HG03039 (cell line): ENCODE results near the gene MOV10L1.

Experiments used
- ATAC-seq: cut with Tn5 transposase; IDR thresholded peaks from one replicate; pipeline ENCODE4 v1.9.1; 2021; ENCODE audit warnings: mild to moderate bottlenecking, moderate library complexity; ENCODE audit not compliant: unreplicated experiment

Gene MOV10L1

DNA sequence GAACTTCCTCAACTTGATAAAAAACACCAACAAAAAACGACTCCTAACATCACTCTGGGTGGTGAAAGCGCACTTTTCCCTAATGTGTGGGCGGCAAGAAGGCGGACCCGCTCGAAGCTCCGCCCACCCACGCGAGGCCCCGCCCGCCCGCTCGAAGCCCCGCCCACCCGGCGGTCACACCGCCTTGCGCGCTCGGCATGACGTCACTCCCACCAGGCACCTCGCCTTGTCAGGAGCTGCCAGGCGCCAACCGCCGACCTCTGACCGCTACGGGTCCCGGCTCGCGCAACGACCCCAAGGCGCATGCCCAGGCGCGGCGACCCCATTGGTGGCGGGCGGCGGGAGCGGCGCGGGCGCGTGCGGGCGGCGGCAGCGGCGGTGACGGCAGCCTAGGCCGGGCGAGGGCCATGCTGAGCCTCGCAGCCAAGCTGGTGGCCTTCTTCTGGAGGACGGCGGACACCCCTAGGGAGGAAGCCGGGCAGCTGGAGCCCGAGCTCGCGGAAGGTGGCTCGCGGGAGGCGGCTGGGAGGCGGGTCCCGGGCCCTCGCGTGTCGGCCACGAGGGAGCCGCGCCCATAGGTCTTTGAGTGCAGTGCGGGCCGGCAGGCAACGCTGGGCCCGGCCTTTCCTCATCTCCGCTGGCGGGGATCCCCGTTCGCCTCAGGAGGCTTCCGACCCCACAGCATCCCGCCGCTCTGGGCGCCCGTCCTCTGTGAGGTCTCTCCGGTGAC, at the start of gene MOV10L1:
Gene MOV10L1 (plus strand): TSS at position 325 of the 730 bp plus-strand sequence. CDS start 83 bp downstream, at position 408.
- no peak for ATAC-seq

DNA sequence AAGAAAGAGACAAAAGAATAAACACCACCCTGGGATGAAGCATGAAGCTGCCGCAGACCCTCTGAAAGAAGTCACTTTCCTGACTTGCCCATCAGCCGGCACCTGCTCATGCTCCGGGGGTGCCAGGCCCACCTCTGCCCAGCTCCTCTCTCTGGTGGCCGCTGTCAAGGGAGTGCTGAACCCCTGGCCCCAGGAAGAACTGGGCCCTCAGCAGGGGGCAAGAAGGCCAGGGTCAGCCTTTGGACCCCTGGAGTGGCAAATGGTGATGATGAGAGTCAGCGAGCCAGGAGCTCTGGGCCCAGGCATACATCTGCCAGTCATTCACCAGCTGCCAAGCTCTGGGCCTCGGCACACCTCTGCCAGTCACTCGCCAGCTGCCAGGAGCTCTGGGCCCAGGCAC, 49.1 kb upstream of the MOV10L1 start:
- no peak for ATAC-seq

DNA sequence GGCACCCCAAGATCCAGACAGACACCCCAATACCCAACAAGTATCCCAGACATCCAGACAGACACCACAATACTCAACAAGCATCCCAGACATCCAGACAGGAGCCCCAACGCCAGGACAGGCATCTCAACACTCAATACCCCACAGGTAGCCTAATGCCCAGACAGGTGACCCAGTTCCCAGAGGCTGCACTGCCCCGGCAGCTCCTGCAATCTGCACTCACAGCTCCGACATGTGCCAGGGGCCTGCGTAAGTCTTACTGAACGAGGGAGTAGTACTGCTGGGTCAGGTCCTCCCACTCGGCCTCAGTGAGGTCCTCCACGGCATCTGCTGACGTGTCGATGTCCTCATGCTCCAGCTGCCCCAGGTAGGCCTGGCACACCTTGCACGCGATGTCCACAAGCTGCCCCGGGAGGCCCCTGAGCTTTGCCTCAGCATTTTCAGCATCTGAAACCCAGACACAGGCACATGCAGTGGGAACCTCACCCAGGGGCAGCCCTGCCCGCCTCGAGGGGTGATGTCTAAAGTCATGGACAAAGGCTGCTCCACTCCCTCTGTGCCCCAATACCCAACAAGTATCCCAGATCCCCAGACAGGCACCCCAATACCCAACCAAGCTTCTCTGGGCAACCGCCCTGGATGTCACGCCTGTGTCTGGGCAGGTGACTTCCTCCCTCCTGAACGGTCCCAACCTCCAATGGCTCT, 48.3 kb upstream of the MOV10L1 start:
- no peak for ATAC-seq

DNA sequence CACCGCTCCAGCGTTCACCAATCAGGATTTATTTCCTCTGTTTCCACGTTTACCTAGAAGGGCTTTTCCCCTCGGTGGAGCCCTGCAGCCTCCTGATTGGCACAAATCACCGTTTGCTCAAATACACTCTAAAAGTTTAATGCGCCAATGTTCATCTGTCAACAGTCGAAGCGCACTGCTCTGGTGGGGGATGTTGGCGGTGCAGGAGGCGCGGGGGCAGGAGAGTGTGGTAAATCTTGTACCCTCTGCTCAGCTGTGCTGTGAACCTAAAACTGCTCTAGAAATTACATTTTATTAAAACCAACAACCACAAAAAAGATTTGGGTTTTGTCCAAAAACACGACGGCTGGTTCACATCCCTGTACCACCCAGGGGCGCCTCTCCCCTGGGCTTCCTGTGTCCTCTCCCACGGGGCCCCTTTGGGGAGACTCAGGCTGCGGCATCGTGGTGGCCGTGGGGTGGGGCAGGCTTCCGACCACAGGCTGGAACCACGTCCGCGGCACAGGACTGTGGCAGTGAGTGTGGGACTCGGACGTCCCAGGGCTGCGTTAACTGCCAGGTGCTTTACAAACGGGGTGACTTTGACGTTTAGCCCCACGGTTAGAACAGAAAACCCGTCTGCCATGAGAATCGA, 45.2 kb upstream of the MOV10L1 start:
- no peak for ATAC-seq

DNA sequence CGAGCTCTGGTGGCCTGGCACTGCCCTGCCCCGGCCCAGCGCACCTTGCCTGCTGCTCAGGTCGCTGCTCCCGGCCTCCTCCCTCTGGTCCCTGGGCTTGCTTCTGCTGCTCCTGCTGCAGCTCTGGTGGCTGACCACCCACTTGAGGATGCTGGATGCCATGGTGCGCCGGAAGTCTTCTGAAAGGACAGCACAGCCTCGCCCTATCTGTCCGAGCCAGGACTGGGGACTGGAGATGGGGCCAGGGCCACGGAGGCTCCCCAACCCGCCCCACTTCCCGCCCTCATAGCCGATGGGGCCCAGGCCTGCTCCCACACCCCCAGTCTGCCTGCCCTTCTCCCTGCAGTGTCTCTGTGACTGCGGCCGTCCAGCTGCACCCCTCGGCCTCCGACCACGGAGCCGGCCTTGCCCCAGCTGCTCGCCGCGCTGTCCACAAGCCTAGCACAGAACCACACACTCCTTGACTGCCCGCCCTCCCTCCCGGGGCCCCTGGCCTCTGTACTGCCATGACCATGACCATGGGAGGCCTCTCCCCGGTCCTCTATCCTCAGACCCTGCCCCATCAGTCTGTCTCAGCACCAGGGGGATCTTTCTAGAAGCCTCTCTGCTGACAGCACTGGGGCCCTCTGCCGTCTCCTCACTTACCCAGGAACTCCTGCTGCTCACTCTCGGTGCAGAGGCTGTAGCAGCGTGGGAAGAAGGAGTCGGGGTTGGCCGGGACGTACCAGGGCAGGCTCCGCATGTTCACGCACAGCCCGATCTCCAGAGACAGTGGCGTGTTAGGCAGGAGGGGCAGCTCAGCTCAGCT, 44.4 kb upstream of the MOV10L1 start:
- no peak for ATAC-seq

DNA sequence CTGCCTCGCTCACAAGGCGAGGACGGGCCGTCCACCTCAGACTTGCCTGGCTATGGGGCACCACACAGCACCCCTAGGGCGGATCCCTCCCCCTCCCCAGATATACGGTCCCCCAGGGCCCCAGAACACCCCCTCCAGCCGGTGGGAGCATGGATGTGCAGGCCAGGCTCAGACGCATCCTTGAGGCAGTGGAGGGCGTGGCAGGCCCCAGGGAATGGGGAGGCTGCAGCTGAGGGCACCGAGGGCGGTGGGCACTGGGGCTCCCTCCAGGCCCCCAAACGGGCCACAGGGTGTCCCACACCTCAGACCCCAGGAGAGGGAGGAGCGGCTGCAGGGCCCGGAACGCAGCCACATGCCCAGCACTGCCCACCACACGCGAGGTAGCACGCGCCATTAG, 43.8 kb upstream of the MOV10L1 start:
- no peak for ATAC-seq

DNA sequence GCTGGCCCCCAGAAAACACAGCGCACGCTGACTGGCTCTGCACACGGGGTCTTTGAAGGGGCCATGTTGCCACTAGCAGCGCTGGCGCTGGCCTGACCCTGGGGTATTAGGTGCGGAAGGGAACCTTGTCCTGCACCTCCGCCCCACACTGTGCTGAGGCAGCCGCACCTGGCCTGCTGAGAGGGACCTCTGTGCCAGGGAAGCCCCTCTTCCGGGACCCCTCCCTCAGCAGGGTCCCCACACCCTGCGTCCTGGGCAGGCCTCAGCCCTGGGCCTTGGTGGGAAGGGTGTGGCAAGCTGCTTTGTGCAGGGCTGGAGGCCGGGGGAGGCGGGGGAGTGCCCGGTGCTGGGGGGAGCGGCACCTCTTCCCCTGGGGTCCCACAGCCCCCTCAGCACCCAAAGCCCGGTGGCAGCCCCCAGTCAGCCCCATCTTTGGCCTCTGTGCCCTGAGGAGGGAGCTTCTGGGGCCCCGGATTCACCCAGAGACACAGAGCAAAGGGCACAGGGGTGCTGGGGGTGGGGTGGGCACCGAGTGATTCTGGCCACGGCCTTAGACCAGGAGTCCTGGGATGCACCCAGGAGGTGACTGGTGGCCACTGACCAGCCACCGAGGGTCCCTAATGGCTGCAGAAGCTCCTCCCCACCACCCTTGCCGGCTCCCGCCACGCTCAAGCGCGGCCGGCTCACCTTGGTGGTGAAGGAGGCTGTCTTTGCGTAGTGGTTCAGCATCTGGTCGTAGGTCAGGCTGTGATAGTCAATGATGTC, 43.1 kb upstream of the MOV10L1 start:
- no peak for ATAC-seq

DNA sequence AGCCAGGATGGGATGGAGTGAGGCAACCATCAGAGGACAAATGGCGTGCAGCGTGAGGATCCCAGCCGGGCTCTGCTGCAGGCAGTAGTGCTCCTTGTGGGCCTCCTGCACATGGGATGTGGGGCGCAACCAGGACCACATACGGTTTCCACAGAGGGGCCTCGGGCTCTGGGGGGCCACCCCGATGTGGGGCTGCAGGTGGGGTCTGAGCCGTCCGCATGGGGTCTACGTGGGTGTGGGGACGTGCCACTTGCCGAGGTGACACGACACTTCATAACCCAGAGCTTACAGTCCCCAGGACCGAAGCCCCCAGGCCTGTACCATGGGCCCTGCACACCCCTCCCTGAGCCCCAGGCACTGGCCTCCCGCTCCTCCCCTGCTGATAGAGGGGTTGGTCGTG, 42.5 kb upstream of the MOV10L1 start:
- ATAC-seq = no peak

DNA sequence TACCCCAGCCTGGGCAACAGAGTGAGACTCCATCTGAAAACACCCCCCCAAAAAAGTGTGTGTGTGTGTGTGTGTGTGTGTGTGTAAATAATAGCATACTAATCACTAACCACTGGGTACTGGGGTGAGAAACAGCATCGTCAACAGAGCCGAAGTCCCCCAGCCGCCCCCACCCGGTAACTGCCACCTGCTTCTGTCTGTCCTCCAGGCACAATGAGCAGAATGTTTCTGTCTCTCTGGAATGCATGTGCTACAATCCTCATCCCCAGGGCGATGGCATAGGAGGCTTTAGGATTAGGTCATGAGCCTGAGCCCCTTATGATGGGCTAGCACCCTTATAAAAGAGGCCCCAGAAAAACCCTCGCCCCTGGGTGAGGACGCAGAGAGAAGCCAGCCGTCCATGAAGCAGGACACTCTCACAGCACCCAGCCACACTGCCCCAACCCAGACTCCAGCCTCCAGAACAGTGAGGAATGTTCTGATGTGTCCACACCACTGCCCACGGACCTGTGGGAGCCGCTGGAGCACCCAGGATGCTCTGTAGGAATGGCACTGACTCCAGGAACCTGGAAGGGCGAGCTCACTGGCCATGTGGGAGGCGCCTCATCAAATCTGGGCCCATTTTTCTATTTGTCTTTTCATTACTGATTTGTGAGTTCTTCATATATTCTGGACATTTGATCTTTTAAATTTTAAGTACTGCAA, 41.6 kb upstream of the MOV10L1 start:
- ATAC-seq = no peak

DNA sequence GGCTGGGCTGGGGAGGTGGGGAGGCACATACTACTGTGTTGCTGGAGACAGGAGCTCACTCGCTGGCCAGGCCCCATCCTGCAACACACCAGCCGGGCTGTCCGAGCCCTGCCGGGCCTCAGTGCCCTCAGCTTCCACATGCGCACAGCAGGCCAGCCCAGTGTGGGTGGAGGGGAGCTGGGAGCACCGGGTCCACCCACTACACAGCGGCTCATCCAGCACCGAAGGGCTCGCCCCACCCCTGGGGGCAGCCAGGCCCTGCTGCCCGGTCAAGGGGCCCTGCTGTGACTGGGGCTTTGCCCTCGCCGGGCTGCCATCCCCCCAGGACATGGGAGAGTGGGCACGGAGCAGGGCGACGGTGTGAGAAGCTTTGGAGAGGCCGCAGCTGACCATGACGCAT, 41.0 kb upstream of the MOV10L1 start:
- ATAC-seq = no peak

DNA sequence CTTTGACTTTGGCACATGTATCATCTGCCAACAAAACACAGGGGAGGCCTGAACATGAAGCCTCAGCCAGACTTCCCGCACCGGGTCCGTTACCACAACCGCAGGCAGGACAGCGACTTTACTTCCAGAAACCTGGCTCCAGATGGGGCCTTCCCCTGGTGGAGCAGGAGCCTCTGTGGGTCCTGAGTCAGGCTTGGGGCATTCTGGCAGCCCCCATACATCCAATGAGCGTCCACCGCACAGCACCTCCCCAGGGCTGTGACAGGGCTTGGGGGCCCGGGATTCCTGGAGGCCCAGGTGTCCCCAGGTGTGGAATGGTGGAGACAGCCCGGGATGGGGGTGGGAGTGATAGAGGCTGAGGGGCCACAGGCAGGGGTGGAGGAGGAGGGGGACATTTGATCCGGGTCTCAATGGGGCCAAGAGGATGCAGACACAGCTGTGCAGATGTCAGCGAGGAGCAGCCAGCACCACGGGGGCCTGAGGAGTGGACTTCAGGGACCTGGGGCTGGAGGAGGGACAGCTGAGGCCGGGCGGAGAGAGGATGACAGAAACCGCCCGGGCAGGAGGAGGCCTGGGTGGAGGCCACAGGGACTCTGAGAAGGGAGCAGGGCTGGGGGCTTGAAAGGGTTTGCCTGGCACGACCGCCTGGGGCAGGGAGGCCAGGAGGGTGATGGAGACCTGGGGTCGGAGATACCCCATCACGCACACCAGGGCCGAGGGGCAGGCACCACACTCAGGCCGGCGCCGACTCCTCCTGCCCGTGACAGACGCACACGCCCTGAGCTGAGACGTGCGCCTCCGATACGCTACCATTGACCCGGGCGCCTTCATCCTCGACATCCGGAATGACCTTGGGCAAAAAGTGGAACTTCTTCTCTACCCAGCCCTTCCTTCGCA, 40.3 kb upstream of the MOV10L1 start:
- ATAC-seq = no peak

DNA sequence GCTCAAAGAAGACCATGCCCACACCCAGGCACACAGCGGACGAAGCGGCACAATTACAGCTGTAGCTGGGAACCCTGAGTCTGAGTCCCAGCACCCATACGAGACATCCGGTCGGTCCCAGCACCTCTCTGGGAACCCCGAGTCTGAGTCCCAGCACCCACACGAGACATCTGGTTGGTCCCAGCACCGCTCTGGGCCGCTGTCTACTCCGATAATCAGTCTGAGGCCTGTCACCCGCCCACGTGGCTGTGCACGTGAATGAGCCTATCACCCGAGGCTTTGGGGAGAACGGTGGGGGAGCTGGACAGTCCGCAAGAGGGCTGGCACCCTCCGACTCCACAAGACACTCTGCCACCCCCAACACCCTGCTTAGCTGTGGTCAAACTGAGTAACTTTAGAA, 37.9 kb upstream of the MOV10L1 start:
- no peak for ATAC-seq

DNA sequence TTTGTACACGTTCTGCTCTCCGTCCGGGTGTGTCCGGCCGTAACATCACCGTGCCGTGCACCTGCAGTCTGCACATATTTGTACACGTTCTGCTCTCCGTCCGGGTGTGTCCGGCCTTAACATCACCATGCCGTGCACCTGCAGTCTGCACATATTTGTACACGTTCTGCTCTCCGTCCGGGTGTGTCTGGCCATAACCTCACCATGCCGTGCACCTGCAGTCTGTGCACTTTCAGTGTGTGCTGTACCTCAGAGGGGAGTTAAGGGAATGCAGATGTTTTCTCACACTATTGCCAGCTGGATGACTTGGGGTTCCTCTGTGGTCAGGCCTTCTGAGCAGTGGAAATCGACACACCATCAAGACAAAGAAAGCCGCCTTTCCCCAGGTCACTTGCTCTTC, 35.9 kb upstream of the MOV10L1 start:
- no peak for ATAC-seq

DNA sequence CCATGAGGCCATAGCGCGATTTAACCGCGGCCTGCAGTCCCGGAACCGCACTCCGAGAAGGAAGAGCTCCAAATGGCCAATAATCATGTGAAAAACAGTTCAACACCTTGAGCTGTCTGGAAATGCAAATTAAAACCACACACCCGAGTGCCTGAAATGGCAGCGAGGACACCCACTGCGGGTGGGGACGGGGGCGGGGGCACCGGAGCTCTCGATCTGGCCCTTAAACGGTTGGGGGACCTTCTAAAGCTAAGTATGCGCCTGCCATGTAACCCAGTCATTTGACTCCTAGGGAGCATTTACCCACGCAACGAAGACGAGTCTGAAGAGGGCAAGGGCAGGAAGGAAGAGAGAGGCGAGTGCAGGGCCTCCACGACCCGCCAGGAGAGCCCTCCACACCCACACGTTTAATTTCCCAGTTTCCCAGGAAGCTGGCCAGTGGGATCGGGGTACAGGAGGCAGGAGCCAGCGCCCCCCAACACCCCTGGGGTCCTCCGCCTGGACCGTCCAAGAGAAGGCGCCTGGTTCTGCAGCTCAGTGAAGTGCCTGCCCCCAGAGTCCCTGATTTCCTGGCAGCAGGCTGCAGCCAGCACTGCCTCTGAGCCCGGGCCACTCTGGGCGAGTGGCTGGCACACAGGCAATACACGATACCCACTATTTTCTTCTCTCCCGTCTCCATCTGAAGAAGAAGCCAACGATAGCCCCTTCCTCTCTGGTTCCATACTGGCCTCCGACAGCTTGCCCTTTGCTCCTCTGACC, 33.4 kb upstream of the MOV10L1 start:
- no peak for ATAC-seq

DNA sequence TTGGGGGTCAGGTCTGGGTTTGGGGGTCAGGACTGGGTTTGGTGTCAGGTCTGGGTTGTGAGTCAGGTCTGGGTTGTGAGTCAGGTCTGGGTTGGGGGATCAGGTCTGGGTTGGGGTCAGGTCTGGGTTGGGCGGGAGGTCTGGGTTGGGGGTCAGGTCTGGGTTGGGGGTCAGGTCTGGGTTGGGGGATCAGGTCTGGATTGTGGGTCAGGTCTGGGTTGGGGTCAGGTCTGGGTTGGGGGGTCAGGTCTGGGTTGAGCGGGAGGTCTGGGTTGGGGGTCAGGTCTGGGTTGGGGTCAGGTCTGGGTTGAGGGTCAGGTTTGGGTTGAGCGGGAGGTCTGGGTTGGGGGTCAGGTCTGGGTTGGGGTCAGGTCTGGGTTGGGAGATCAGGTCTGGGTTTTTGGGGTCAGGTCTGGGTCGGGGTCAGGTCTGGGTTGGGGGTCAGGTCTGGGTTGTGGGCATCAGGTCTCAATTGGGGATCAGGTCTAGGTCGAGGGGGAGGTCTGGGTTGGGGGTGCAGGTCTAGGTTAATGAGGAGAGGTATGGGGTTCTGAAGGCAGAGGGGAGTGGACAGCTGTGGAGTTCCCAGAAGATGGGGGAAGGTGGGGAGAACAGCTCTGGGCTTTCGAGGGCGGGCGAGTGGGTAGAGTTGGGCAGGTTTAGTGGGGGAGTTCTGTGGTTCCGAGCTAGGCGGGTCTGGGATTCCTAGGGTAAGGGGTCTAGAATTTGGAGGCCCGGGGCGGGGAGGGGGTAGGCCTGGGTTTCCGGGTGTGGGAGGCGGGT, 32.3 kb upstream of the MOV10L1 start:
- ATAC-seq = no peak

DNA sequence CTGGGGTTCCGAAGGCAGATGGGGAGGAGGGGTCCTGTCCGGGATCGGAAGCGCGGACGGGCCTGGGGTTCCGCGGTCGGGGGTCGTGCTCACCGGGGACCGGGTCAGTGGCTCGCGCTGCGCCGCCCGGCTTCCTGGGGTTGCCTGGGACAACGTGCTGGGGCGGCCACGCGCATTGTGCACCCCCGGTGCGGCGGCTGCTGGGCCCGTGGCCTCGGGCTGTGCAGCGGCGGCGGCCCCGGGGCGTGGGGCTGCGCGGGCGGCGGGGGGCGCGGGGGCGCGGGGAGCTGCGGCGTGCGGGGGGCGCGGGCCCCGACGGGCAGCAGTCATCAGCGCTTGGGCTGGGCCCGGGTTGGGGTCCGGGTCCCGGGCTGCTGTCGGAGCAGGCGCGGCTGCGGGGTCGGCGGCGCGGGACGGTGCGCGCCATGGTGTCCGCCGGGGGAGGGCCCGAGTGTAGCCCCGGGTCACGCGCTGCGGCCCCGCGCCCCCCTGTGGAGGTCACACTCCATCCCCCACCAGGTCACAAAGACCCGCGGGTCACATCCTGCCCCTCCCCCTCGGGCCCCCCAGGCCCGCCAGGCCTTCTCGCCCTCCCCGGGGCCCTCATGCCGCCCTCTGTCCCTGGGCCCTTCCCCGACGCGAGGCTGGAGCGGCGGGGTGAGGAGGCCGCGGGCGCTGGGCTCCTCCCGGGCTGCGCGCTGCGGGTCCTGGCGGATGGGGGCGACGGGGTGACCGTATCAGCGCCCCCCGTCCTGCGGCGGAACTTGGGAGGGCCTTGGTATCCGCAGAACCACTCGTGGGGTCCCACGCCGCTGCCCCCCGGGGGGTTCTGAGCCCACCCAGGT, 31.5 kb upstream of the MOV10L1 start, which contains the start of gene TTLL8:
Gene TTLL8 (minus strand): TSS at position 238 of the 845 bp plus-strand sequence.
- no peak for ATAC-seq
